Suprapubic skin (tissue), 4 donors: Measurements from ENCODE around the gene BCAN.

Experiments used
- EP300 ChIP-seq: sonication (generic); formaldehyde crosslinking; IDR thresholded peaks from one replicate; pipeline ENCODE4 v1.6.1; 2017; ENCODE audit warnings: antibody characterized with exemption
- POLR2A ChIP-seq, 2 donors: fragments of 450-650 bp; IDR thresholded peaks; one replicate each; pipeline ENCODE4 v1.6.1; 2017; ENCODE audit warnings: antibody characterized with exemption in 2 of 2, mild to moderate bottlenecking in 2 of 2, moderate library complexity in 2 of 2
- POLR2AphosphoS5 ChIP-seq, 3 donors: sonication (generic); formaldehyde crosslinking; IDR thresholded peaks; one replicate each; pipeline ENCODE4 v1.6.1; 2017; ENCODE audit warnings: antibody characterized with exemption in 3 of 3
- TF ChIP-seq, protein P1 (sequence below), 2 donors: fragments of 200-600 bp in 1 of 2; fragments of 450-650 bp in 1 of 2; sonication (generic) in 1 of 2; IDR thresholded peaks; one replicate each; pipeline ENCODE4 v1.5.1; 2016 to 2019; ENCODE audit warnings: antibody characterized with exemption in 2 of 2, mild to moderate bottlenecking in 1 of 2, moderate library complexity in 1 of 2

DNA sequence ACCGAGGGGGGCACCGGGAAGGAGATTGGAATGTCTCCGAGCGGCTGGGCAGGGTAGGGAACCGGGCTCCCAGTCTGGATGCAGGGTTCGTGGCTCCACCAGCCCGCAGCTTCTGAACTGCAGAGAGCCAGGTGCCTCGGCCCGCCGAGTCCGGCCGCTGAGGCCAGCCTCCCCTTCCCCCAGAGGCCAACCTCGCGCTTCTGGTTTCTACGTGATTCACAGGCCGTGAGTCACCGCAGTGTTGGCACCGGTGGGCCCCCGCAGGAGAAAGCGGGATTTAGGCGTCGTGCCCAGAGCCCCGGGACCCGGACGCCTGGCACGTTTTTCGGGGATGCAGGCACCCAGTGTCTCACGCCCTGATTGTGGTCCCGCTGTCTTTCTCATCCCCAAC lies 63.0 kb downstream of the BCAN start:
- TF ChIP-seq, protein P1, sequence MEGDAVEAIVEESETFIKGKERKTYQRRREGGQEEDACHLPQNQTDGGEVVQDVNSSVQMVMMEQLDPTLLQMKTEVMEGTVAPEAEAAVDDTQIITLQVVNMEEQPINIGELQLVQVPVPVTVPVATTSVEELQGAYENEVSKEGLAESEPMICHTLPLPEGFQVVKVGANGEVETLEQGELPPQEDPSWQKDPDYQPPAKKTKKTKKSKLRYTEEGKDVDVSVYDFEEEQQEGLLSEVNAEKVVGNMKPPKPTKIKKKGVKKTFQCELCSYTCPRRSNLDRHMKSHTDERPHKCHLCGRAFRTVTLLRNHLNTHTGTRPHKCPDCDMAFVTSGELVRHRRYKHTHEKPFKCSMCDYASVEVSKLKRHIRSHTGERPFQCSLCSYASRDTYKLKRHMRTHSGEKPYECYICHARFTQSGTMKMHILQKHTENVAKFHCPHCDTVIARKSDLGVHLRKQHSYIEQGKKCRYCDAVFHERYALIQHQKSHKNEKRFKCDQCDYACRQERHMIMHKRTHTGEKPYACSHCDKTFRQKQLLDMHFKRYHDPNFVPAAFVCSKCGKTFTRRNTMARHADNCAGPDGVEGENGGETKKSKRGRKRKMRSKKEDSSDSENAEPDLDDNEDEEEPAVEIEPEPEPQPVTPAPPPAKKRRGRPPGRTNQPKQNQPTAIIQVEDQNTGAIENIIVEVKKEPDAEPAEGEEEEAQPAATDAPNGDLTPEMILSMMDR (IDR thresholded peaks at IDR 0.05) = no peak
- TF ChIP-seq POLR2A (IDR thresholded peaks at IDR 0.05) (no peak), EP300 (no peak), POLR2AphosphoS5 (IDR thresholded peaks at IDR 0.05) (no peak)
